ENCODE measurements around the gene WDR26. TPM values are rescaled to one million over a fixed set of nuclear protein-coding genes. Genes with fewer than 3 reads are reported as not detected.

The WDR26 gene
- total and polyA plus RNA-seq, 9 of the 15 experiments (the other 6 are each of a cell fraction or from before 2014, with no cell fraction given), result 11.5 to 66.0 (median 39.8) TPM

GRCh38 chr1:224357626-224358124, 76.9 kb downstream of the WDR26 start (continued):
- TF ChIP-seq, protein P1, sequence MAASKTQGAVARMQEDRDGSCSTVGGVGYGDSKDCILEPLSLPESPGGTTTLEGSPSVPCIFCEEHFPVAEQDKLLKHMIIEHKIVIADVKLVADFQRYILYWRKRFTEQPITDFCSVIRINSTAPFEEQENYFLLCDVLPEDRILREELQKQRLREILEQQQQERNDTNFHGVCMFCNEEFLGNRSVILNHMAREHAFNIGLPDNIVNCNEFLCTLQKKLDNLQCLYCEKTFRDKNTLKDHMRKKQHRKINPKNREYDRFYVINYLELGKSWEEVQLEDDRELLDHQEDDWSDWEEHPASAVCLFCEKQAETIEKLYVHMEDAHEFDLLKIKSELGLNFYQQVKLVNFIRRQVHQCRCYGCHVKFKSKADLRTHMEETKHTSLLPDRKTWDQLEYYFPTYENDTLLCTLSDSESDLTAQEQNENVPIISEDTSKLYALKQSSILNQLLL (CRISPR knock-in tag; IDR thresholded peaks at IDR 0.05; ENCODE audit: borderline replicate concordance), result no peak
- TF ChIP-seq MYBL2 (IDR thresholded peaks at IDR 0.05; ENCODE audit: low read depth) (no peak), MYBL2 (CRISPR knock-in tag; IDR thresholded peaks at IDR 0.05; ENCODE audit: borderline replicate concordance) (no peak), ZBTB17 (CRISPR knock-in tag; IDR thresholded peaks at IDR 0.05) (no peak), MITF (IDR thresholded peaks at IDR 0.05) (no peak), SIN3A (IDR thresholded peaks at IDR 0.05; ENCODE audit: borderline replicate concordance in 2 of 2, control insufficient read depth in 1 of 2, low read depth in 2 of 2, low read length in 2 of 2) (peak in 1 of 2 experiments; percentile 1; a peak in 1 of 4 replicates), GATAD2A (IDR thresholded peaks at IDR 0.05) (no peak), ZNF311 (CRISPR knock-in tag; IDR thresholded peaks at IDR 0.05) (no peak), JUN (IDR thresholded peaks at IDR 0.05; ENCODE audit: borderline replicate concordance, low read depth, low read length) (no peak), JUN (CRISPR knock-in tag; IDR thresholded peaks at IDR 0.05; ENCODE audit: borderline replicate concordance) (no peak), ZNF445 (CRISPR knock-in tag; IDR thresholded peaks at IDR 0.05; ENCODE audit: low read depth) (no peak), CEBPB (tag; IDR thresholded peaks at IDR 0.05) (peak; percentile 93)
- TF ChIP-seq, protein P2, sequence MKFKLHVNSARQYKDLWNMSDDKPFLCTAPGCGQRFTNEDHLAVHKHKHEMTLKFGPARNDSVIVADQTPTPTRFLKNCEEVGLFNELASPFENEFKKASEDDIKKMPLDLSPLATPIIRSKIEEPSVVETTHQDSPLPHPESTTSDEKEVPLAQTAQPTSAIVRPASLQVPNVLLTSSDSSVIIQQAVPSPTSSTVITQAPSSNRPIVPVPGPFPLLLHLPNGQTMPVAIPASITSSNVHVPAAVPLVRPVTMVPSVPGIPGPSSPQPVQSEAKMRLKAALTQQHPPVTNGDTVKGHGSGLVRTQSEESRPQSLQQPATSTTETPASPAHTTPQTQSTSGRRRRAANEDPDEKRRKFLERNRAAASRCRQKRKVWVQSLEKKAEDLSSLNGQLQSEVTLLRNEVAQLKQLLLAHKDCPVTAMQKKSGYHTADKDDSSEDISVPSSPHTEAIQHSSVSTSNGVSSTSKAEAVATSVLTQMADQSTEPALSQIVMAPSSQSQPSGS (CRISPR knock-in tag; IDR thresholded peaks at IDR 0.05), result no peak
- TF ChIP-seq, protein P3, sequence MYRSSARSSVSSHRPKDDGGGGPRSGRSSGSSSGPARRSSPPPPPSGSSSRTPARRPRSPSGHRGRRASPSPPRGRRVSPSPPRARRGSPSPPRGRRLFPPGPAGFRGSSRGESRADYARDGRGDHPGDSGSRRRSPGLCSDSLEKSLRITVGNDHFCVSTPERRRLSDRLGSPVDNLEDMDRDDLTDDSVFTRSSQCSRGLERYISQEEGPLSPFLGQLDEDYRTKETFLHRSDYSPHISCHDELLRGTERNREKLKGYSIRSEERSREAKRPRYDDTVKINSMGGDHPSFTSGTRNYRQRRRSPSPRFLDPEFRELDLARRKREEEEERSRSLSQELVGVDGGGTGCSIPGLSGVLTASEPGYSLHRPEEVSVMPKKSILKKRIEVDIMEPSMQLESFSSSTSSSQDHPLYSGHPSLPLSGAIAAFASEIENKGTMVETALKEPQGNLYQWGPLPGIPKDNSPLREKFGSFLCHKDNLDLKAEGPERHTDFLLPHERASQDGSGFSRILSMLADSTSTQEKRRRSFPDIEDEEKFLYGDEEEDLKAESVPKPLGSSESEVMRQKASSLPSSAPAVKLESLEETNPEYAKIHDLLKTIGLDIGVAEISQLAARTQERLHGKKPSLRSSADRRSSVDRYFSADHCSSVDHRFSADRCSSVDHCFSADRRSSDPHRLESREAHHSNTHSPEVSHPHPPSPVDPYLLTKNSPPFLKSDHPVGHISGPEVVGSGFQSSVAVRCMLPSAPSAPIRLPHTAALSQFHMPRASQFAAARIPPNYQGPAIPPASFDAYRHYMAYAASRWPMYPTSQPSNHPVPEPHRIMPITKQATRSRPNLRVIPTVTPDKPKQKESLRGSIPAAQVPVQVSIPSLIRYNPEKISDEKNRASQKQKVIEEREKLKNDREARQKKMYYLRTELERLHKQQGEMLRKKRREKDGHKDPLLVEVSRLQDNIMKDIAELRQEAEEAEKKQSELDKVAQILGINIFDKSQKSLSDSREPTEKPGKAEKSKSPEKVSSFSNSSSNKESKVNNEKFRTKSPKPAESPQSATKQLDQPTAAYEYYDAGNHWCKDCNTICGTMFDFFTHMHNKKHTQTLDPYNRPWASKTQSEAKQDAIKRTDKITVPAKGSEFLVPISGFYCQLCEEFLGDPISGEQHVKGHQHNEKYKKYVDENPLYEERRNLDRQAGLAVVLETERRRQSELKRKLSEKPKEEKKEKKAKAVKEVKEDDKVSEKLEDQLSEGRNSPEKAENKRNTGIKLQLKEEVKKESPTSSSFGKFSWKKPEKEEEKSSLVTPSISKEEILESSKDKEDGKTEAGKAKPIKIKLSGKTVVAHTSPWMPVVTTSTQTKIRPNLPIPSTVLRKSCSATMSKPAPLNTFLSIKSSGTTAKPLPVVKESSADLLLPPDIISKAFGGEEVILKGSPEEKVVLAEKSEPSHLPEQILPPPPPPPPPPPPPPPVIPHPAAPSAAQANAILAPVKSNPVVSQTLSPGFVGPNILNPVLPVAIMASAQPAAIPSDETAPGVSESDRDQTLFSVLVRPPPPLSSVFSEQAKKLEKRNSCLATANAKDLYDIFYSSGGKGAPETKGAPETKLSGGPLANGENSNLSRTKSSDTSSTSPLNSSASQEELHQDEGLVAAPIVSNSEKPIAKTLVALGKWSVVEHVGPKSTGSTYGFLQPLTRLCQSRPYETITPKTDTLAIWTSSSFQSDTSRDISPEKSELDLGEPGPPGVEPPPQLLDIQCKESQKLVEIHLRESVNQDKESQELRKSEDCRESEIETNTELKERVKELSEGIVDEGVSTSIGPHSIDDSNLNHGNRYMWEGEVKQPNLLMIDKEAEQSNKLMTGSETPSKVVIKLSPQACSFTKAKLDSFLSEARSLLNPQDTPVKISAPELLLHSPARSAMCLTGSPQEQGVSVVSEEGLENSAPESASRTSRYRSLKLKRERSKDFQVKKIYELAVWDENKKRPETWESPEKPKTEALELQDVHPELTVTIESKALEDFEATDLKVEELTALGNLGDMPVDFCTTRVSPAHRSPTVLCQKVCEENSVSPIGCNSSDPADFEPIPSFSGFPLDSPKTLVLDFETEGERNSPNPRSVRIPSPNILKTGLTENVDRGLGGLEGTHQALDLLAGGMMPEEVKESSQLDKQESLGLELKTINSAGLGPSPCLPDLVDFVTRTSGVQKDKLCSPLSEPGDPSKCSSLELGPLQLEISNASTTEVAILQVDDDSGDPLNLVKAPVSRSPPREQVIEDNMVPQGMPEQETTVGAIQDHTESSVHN (IDR thresholded peaks at IDR 0.05; ENCODE audit: borderline replicate concordance in 1 of 2, low read depth in 1 of 2), result no peak

Measured in K562 (cell line).